Right lobe of liver (tissue), 6 donors: Measurements from ENCODE around the gene CSAG2. TPM values are rescaled to one million over a fixed set of nuclear protein-coding genes. Genes with fewer than 3 reads are reported as not detected.
"Not testable (repeated sequence)": the region's sequence is repeated elsewhere in the genome, so short reads cannot be mapped to it uniquely, and the experiment has no call there.

ENCODE experiments used
- ATAC-seq, 4 donors: fragments of 200-7000 bp; cut with Tn5 transposase; one replicate each; pipeline ENCODE4 v1.9.1; 2020; ENCODE audit warnings: mild to moderate bottlenecking in 4 of 4, moderate library complexity in 4 of 4
- DNase-seq, 3 donors: peaks; one replicate each; pipeline ENCODE4 v3.0.0-alpha.2; 2020
- H3K27ac ChIP-seq, 3 donors: fragments of 200-600 bp; one replicate each; pipeline ENCODE4 v1.8.0; 2022
- H3K27me3 ChIP-seq, 2 donors: fragments of 200-600 bp; one replicate each; pipeline ENCODE4 v1.8.0; 2022
- H3K36me3 ChIP-seq, 4 donors: fragments of 200-600 bp; sonication (generic) in 1 of 4; one replicate each; pipeline versions ENCODE4 v1.5.1 to v1.8.0; 2017 to 2022; ENCODE audit warnings: control low read depth in 1 of 4
- H3K4me1 ChIP-seq, 4 donors: fragments of 200-600 bp; sonication (generic) in 1 of 4; one replicate each; pipeline versions ENCODE4 v1.5.1 to v1.8.0; 2017 to 2022; ENCODE audit warnings: control low read depth in 1 of 4
- H3K4me3 ChIP-seq, 3 donors: fragments of 200-600 bp; one replicate each; pipeline ENCODE4 v1.8.0; 2022
- H3K9me3 ChIP-seq, 4 donors: fragments of 200-600 bp; sonication (generic) in 1 of 4; one replicate each; pipeline versions ENCODE4 v1.5.1 to v1.8.0; 2017 to 2022; ENCODE audit warnings: control low read depth in 1 of 4
- POLR2A ChIP-seq: fragments of 450-650 bp; IDR thresholded peaks from one replicate; pipeline ENCODE4 v1.6.1; 2017; ENCODE audit warnings: antibody characterized with exemption, mild to moderate bottlenecking
- WGBS: methylation state at CpG from one replicate; pipeline ENCODE4 v1.1.6; 2018; ENCODE audit warnings: low coverage, low lambda C conversion rate; ENCODE audit not compliant: insufficient coverage; ENCODE audit errors: missing lambda C conversion rate; 5-methylcytosine and 5-hydroxymethylcytosine counted together
- intact Hi-C, 2 donors: fragments of 100-400 bp; cut with DNase I; formaldehyde crosslinking; loops; one replicate each; pipeline versions ENCODE4 v1.11.2 to v1.14.1; 2022
- total RNA-seq, 6 experiments: library from RNA; depleted of rRNA in 2 of 6; stranded (reverse); fragments of >200 nt in 2 of 6; fragmentation: NEBNext Ultra II Directional in 3 of 6; extraction: Animal tissue kit (Norgen Biotek cat#: 25700) in 3 of 6; gene quantifications; one replicate each; pipeline versions ENCODE4 v1.1.0 to v1.2.4, GENCODE V29; 2016 to 2023
- TF ChIP-seq, protein P1 (sequence below), 4 donors: fragments of 200-600 bp in 3 of 4; fragments of 450-650 bp in 1 of 4; IDR thresholded peaks; one replicate each; pipeline versions ENCODE4 v1.5.1 to v1.8.0; 2016 to 2022; ENCODE audit warnings: antibody characterized with exemption in 4 of 4, mild to moderate bottlenecking in 2 of 4
- donor health status: DM: no; HTN: yes; CAD: no.
- donor health status: DM: no; HTN: no; CAD: no.
- donor health status: DM: no; HTN: no; CAD: no.
- donor health status: DM: no; HTN: yes; CAD: no.
- donor health status: DM: no; HTN: yes; CAD: no.

Gene CSAG2
- total RNA-seq, 6 experiments from 2014 or later: not detected

DNA sequence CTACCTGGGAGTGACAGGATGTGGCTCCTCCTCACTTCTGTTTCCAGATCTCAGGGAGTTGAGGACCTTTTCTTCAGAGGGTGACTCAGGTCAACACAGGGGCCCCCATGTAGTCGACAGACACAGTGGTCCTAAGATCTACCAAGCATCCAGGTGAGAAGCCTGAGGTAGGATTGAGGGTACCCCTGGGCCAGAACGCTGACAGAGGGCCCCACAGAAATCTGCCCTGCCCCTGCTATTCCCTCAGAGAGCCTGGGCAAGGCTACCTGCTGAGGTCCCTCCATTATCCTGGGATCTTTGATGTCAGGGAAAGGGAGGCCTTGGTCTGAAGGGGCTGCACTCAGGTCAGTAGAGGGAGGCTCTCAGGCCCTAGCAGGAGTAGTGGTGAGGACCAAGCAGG, 26.0 kb upstream of the CSAG2 start:
- no CpG with 5 or more reads among the region's 2 CpGs for WGBS
- Histone ChIP-seq H3K9me3 (no peaks in the 10 kb centered on the region), H3K27me3 (no peaks in the 10 kb centered on the region), H3K27ac (no peak overlapping the region), H3K36me3 (no peaks in the 10 kb centered on the region), H3K4me3 (no peak overlapping the region), H3K4me1 (no peaks in the 10 kb centered on the region)
- TF ChIP-seq, protein P1, sequence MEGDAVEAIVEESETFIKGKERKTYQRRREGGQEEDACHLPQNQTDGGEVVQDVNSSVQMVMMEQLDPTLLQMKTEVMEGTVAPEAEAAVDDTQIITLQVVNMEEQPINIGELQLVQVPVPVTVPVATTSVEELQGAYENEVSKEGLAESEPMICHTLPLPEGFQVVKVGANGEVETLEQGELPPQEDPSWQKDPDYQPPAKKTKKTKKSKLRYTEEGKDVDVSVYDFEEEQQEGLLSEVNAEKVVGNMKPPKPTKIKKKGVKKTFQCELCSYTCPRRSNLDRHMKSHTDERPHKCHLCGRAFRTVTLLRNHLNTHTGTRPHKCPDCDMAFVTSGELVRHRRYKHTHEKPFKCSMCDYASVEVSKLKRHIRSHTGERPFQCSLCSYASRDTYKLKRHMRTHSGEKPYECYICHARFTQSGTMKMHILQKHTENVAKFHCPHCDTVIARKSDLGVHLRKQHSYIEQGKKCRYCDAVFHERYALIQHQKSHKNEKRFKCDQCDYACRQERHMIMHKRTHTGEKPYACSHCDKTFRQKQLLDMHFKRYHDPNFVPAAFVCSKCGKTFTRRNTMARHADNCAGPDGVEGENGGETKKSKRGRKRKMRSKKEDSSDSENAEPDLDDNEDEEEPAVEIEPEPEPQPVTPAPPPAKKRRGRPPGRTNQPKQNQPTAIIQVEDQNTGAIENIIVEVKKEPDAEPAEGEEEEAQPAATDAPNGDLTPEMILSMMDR (IDR thresholded peaks at IDR 0.05): no peak
- no peak for TF ChIP-seq POLR2A
- ATAC-seq: no peak
- intact Hi-C loops: no loop called here
- DNase-seq: peak in 1 of 3 donors; percentile 1

DNA sequence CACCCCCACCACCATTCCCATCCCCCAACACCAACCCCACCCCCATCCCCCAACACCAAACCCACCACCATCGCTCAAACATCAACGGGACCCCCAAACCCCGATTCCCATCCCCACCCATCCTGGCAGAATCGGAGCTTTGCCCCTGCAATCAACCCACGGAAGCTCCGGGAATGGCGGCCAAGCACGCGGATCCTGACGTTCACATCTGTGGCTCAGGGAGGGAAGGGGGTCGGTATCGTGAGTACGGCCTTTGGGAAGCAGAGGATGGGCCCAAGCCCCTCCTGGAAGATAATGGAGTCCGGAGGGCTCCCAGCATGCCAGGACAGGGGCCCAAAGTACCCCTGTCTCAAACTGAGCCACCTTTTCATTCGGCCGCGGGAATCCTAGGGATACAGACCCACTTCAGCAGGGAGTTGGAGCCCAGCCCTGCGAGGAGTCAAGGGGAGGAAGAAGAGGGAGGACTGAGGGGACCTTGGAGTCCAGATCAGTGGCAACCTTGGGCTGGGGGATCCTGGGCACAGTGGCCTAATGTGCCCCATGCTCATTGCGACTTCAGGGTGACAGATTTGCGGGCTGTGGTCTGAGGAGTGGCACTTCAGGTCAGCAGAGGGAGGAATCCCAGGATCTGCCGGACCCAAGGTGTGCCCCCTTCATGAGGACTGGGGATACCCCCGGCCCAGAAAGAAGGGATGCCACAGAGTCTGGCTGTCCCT, 25.2 kb upstream of the CSAG2 start:
- H3K36me3 ChIP-seq, ATAC-seq, H3K9me3 ChIP-seq, H3K27me3 ChIP-seq, intact Hi-C loops, H3K4me3 ChIP-seq, H3K4me1 ChIP-seq, H3K27ac ChIP-seq: not testable (repeated sequence)
- DNase-seq: peak in 1 of 3 donors; percentile 5
- 84% methylated on average over 17 of the region's 22 CpGs for whole genome bisulfite sequencing

DNA sequence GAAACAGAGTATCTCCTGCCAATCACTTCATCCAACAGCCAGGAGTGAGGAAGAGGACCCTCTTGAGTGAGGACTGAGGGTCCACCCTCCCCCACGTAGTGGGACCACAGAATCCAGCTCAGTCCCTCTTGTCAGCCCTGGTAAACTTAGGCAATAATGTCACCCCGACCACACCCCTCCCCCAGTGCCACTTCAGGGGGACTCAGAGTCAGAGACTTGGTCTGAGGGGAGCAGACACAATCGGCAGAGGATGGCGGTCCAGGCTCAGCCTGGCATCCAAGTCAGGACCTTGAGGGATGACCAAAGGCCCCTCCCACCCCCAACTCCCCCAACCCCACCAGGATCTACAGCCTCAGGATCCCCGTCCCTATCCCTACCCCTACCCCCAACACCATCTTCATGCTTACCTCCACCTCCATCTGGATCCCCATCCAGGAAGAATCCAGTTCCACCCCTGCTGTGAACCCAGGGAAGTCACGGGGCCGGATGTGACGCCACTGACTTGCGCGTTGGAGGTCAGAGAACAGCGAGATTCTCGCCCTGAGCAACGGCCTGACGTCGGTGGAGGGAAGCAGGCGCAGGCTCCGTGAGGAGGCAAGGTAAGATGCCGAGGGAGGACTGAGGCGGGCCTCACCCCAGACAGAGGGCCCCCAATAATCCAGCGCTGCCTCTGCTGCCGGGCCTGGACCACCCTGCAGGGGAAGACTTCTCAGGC, 24.3 kb upstream of the CSAG2 start, which contains the start of the genes CSAG1 and MAGEA12:
TSS of gene CSAG1 (minus strand) at position 461 of the 715 bp plus-strand sequence. CDS start 1,261 bp downstream, outside the sequence.
TSS of gene MAGEA12 (plus strand) at position 497 of the 715 bp plus-strand sequence. CDS start 2,405 bp downstream, outside the sequence.
- Histone ChIP-seq H3K27me3 (no peaks in the 10 kb centered on the region), H3K4me3 (no peak within 1 kb of the TSS), H3K36me3 (no peaks in the 10 kb centered on the region), H3K27ac (no peak within 1 kb of the TSS), H3K9me3 (no peaks in the 10 kb centered on the region), H3K4me1 (no peaks in the 10 kb centered on the region)
- WGBS: 75% methylated on average over 6 of the region's 21 CpGs
- peak in 1 of 4 donors; percentile 19 for ATAC-seq
- DNase-seq: peak in 1 of 3 donors; percentile 13
- no peak for TF ChIP-seq POLR2A
- TF ChIP-seq, protein P1 (IDR thresholded peaks at IDR 0.05): no peak
- intact Hi-C loops: no loop called here

DNA sequence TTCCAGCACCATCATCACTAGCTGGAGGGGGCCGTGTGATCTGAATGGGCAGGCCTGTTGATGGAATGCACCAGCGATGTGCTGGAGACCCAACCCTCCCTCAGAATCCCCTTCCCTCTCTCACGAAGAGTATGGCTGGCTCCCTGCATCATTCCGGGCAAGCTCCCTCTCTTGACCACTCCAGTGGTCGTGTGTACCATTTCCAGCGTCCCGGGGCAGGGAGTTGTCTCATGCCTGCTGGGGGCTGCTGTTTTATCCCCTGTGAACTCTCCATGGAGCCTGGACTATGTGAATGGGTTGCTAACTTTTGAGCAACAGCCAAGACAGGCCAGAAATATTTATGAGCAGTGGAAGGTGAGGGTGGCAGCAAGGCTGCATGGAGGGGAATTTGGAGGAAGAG, 16.3 kb upstream of the CSAG2 start:
- 36% methylated on average over 4 of the region's 7 CpGs for WGBS
- peak in 1 of 3 donors; percentile 2 for DNase-seq
- H3K4me1 ChIP-seq: no peaks in the 10 kb centered on the region
- TF ChIP-seq POLR2A: no peak
- TF ChIP-seq, protein P1 (IDR thresholded peaks at IDR 0.05): no peak
- H3K4me3 ChIP-seq: no peak overlapping the region
- H3K36me3 ChIP-seq: no peaks in the 10 kb centered on the region
- intact Hi-C loops: no loop called here
- H3K27ac ChIP-seq: no peak overlapping the region
- H3K27me3 ChIP-seq: no peaks in the 10 kb centered on the region
- H3K9me3 ChIP-seq: no peaks in the 10 kb centered on the region
- ATAC-seq: no peak

DNA sequence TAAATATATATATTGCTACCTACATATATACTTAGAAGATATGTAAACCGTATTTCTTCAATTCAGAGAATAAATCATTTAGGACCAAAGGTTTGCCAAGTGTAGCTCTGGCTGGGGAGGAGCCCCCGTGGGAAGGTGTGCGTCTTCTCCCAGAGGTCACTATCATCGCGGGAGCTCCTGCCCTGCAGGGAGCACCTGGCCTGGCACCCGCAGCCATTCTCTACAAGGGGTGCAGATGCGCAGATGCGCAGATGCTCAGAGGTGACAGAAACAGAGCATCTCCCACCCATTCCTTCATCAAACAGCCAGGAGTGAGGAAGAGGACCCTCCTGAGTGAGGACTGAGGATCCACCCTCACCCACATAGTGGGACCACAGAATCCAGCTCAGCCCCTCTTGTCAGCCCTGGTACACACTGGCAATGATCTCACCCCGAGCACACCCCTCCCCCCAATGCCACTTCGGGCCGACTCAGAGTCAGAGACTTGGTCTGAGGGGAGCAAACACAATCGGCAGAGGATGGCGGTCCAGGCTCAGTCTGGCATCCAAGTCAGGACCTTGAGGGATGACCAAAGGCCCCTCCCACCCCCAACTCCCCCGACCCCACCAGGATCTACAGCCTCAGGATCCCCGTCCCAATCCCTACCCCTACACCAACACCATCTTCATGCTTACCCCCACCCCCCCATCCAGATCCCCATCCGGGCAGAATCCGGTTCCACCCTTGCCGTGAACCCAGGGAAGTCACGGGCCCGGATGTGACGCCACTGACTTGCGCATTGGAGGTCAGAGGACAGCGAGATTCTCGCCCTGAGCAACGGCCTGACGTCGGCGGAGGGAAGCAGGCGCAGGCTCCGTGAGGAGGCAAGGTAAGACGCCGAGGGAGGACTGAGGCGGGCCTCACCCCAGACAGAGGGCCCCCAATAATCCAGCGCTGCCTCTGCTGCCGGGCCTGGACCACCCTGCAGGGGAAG, 5.0 kb upstream of the CSAG2 start, which contains the start of gene MAGEA2B:
TSS of gene MAGEA2B (plus strand) at position 814 of the 973 bp plus-strand sequence. CDS start 2,479 bp downstream, outside the sequence.
- H3K36me3 ChIP-seq, ATAC-seq, DNase-seq, H3K27me3 ChIP-seq, intact Hi-C loops, H3K4me3 ChIP-seq, H3K27ac ChIP-seq, H3K4me1 ChIP-seq, H3K9me3 ChIP-seq: not testable (repeated sequence)
- no CpG with 5 or more reads among the region's 35 CpGs for WGBS

DNA sequence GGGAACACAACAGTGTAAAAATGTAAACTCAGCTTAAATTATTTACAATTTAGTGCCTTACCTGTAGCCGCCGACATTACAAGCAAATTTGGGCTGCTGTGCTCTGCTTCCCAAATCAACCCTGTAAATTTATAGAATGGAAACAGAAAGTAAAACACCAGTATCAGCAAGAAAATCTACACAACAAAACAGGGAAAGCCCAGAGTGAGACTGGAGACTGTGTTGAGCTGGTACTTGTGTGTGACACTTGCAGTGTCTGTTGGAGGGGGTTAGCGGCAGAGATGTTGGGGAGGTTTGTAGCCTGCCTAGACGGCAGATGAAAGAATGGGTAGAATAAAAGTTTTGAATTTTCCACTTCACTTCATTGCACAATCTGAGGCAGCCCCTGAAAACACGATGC, 4.1 kb upstream of the CSAG2 start:
- H3K27me3 ChIP-seq, H3K9me3 ChIP-seq, intact Hi-C loops, H3K4me3 ChIP-seq, ATAC-seq, DNase-seq, H3K36me3 ChIP-seq, H3K4me1 ChIP-seq, H3K27ac ChIP-seq: not testable (repeated sequence)
- no CpG with 5 or more reads among the region's 5 CpGs for WGBS

DNA sequence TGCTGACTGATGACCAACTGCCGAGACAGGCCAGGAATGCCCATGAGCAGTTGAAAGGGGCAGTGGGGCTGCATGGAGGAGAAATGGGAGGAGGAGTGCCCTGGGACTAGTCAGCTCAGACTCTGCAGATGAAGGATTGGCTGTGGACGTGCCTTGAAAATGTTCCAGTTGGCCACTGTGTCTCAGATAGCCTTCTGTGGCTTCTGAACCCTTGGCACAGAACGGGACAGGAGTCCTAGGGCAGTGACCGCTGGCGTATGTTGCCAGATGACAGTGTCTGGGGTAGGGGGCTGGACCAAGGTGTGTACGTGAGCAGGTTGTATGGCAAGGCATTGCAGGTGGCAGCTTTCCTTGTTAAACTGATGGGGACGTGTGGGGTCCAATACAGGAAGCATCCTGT, 2.6 kb downstream of the CSAG2 start:
- H3K4me3 ChIP-seq, intact Hi-C loops, H3K9me3 ChIP-seq, H3K36me3 ChIP-seq, H3K27ac ChIP-seq, H3K4me1 ChIP-seq, DNase-seq, H3K27me3 ChIP-seq: not testable (repeated sequence)
- 38% methylated on average over 2 of the region's 7 CpGs for WGBS
- ATAC-seq: peak; percentile 48 to 91 (median 60)
